ENCODE data around the gene TSC1. TPM values are rescaled to one million over a fixed set of nuclear protein-coding genes. Genes with fewer than 3 reads are reported as not detected.

The TSC1 gene
- total and polyA plus RNA-seq, 10 of the 15 experiments (the other 5 are each of a cell fraction or from before 2014, with no cell fraction given) = 4.0 to 48.0 (median 14.9) TPM

GRCh38 chr9:132973166-132973565 lies 28.8 kb upstream of the TSC1 start (continued):
- TF ChIP-seq SKIL (IDR thresholded peaks at IDR 0.05; ENCODE audit: low read depth, poor library complexity, severe bottlenecking) (no peak), ZNF592 (IDR thresholded peaks at IDR 0.05) (no peak), MLLT1 (IDR thresholded peaks at IDR 0.05) (no peak), ETV6 (conservative IDR thresholded peaks at IDR 0.05 in 1 of 2, IDR thresholded peaks at IDR 0.05 in 1 of 2; ENCODE audit: borderline replicate concordance in 1 of 2, low read depth in 1 of 2) (no peak), HCFC1 (IDR thresholded peaks at IDR 0.05; ENCODE audit: low read length) (no peak), EP300 (IDR thresholded peaks at IDR 0.05; ENCODE audit: borderline replicate concordance in 1 of 2, control insufficient read depth in 1 of 2, low read depth in 2 of 2, low read length in 2 of 2) (no peak)
